ENCODE measurements around the gene TRAP1. TPM values are rescaled to one million over a fixed set of nuclear protein-coding genes. Genes with fewer than 3 reads are reported as not detected.

TRAP1 gene
- total RNA-seq, 1 donor from 2014 or later: 212 TPM

DNA sequence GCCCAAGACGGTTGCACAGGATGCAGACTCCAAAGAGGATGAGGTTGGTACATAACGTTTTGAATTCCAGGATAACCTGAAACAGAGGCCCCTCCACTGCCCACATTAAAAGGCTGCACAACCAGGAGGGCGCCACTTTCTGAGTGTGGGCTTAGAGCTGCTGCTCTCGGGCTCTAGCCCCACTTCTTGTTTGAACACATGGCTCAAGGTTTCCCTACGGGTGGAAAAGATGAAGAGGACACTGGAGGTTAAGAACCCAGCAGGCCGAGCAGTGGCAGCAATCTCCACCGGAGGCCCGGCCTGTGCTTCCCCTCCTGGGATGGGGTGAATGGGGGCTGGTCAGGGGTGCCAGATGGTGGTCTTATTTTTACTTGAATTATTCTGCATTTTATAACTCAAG is 8.0 kb upstream of the TRAP1 start:
- DNase-seq (ENCODE audit: low spot score, unreplicated experiment): no peak
- peak overlapping the region; percentile 76 for H3K27ac Mint-ChIP-seq
- TF ChIP-seq, protein P1, sequence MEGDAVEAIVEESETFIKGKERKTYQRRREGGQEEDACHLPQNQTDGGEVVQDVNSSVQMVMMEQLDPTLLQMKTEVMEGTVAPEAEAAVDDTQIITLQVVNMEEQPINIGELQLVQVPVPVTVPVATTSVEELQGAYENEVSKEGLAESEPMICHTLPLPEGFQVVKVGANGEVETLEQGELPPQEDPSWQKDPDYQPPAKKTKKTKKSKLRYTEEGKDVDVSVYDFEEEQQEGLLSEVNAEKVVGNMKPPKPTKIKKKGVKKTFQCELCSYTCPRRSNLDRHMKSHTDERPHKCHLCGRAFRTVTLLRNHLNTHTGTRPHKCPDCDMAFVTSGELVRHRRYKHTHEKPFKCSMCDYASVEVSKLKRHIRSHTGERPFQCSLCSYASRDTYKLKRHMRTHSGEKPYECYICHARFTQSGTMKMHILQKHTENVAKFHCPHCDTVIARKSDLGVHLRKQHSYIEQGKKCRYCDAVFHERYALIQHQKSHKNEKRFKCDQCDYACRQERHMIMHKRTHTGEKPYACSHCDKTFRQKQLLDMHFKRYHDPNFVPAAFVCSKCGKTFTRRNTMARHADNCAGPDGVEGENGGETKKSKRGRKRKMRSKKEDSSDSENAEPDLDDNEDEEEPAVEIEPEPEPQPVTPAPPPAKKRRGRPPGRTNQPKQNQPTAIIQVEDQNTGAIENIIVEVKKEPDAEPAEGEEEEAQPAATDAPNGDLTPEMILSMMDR (IDR thresholded peaks at IDR 0.05; ENCODE audit: unreplicated experiment): no peak
- no peaks in the 10 kb centered on the region for H3K9me3 Mint-ChIP-seq (ENCODE audit: low read depth)
- H3K36me3 Mint-ChIP-seq (ENCODE audit: insufficient read depth): peaks cover 15% of the 10 kb centered on the region
- H3K4me1 Mint-ChIP-seq (ENCODE audit: low read depth): no peaks in the 10 kb centered on the region
- H3K4me3 Mint-ChIP-seq (ENCODE audit: low read depth): no peak overlapping the region
- no peaks in the 10 kb centered on the region for H3K27me3 Mint-ChIP-seq

DNA sequence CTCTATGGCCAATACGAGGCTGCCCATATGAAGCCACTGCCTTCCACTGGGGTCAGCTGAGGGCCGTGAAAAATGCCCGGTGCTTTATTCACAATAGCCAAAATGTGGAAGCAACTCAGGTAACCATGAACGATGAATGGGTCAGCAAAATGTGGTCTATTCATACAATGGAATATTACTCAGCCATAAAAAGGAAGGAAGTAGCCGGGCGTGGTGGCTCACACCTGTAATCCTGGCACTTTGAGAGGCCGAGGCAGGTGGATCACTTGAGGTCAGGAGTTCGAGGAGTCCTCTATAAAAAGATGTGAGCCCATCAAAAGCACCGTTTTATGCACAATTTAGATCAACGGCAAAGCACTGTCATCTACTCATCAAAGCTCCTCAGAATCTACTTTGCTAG is 5.2 kb upstream of the TRAP1 start:
- H3K9me3 Mint-ChIP-seq (ENCODE audit: low read depth): no peaks in the 10 kb centered on the region
- TF ChIP-seq, protein P1 (IDR thresholded peaks at IDR 0.05; ENCODE audit: unreplicated experiment): no peak
- H3K27ac Mint-ChIP-seq: no peak overlapping the region
- H3K36me3 Mint-ChIP-seq (ENCODE audit: insufficient read depth): peaks cover 7% of the 10 kb centered on the region
- no peaks in the 10 kb centered on the region for H3K27me3 Mint-ChIP-seq
- DNase-seq (ENCODE audit: low spot score, unreplicated experiment): no peak
- peaks cover 6% of the 10 kb centered on the region for H3K4me1 Mint-ChIP-seq (ENCODE audit: low read depth)
- H3K4me3 Mint-ChIP-seq (ENCODE audit: low read depth): no peak overlapping the region

GRCh38 chr16:3720418-3720817 is 3.1 kb upstream of the TRAP1 start:
- DNase-seq (ENCODE audit: low spot score, unreplicated experiment): no peak
- H3K4me3 Mint-ChIP-seq (ENCODE audit: low read depth): no peak overlapping the region
- H3K27ac Mint-ChIP-seq: no peak overlapping the region
- peaks cover 4% of the 10 kb centered on the region for H3K36me3 Mint-ChIP-seq (ENCODE audit: insufficient read depth)
- TF ChIP-seq, protein P1 (IDR thresholded peaks at IDR 0.05; ENCODE audit: unreplicated experiment): no peak
- no peaks in the 10 kb centered on the region for H3K9me3 Mint-ChIP-seq (ENCODE audit: low read depth)
- peaks cover 11% of the 10 kb centered on the region for H3K4me1 Mint-ChIP-seq (ENCODE audit: low read depth)
- no peaks in the 10 kb centered on the region for H3K27me3 Mint-ChIP-seq

GRCh38 chr16:3718628-3719027 is 1.3 kb upstream of the TRAP1 start:
- DNase-seq (ENCODE audit: low spot score, unreplicated experiment): no peak
- TF ChIP-seq, protein P1 (IDR thresholded peaks at IDR 0.05; ENCODE audit: unreplicated experiment): no peak
- Mint-ChIP-seq H3K4me1 (ENCODE audit: low read depth) (peaks cover 18% of the 10 kb centered on the region), H3K4me3 (ENCODE audit: low read depth) (peak overlapping the region; percentile 81), H3K9me3 (ENCODE audit: low read depth) (no peaks in the 10 kb centered on the region), H3K27me3 (no peaks in the 10 kb centered on the region), H3K36me3 (ENCODE audit: insufficient read depth) (peaks cover 2% of the 10 kb centered on the region), H3K27ac (peak overlapping the region; percentile 31)

DNA sequence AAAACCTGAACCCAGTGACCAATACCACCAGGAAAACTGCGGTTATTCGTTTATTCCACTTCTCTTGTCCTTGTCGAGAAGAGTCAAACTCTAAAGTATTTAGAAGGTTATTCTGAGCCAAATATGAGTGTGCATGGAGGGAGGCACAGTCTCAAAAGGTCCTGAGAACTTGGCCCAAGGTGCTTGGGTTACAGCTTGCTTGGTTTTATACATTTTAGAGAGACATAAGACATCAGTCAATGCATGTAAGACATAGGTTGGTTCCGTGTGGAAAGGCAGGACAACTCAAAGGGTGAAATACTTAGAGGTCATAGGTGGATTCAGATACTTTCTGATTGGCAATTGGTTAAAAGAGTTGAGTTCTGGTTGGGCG is 681 bp upstream of the TRAP1 start:
- Mint-ChIP-seq H3K36me3 (ENCODE audit: insufficient read depth) (peaks cover 2% of the 10 kb centered on the region), H3K4me1 (ENCODE audit: low read depth) (peaks cover 24% of the 10 kb centered on the region), H3K4me3 (ENCODE audit: low read depth) (peak overlapping the region; percentile 81), H3K27ac (peak overlapping the region; percentile 92), H3K27me3 (no peaks in the 10 kb centered on the region), H3K9me3 (ENCODE audit: low read depth) (no peaks in the 10 kb centered on the region)
- DNase-seq (ENCODE audit: low spot score, unreplicated experiment): no peak
- TF ChIP-seq, protein P1 (IDR thresholded peaks at IDR 0.05; ENCODE audit: unreplicated experiment): no peak
